D721Med (cell line): ENCODE results near the gene CCDC160.
"Not testable (repeated sequence)": the region's sequence is repeated elsewhere in the genome, so short reads cannot be mapped to it uniquely, and the experiment has no call there.

Source experiments
- DNase-seq: peaks from one replicate; pipeline ENCODE4 v3.0.0; 2011; ENCODE audit warnings: low spot score; ENCODE audit not compliant: insufficient read length
- FAIRE-seq: peaks from 2 replicates; lab custom pipeline; 2011; peaks lifted over from hg19 to GRCh38; lab: Jason Lieb, UNC
- TF ChIP-seq, protein P1 (sequence below): IDR thresholded peaks from 2 replicates; pipeline ENCODE4 v1.5.1; 2012; ENCODE audit warnings: mild to moderate bottlenecking, control low read depth; ENCODE audit not compliant: insufficient read depth; ENCODE audit errors: missing control alignments

CCDC160 gene

DNA sequence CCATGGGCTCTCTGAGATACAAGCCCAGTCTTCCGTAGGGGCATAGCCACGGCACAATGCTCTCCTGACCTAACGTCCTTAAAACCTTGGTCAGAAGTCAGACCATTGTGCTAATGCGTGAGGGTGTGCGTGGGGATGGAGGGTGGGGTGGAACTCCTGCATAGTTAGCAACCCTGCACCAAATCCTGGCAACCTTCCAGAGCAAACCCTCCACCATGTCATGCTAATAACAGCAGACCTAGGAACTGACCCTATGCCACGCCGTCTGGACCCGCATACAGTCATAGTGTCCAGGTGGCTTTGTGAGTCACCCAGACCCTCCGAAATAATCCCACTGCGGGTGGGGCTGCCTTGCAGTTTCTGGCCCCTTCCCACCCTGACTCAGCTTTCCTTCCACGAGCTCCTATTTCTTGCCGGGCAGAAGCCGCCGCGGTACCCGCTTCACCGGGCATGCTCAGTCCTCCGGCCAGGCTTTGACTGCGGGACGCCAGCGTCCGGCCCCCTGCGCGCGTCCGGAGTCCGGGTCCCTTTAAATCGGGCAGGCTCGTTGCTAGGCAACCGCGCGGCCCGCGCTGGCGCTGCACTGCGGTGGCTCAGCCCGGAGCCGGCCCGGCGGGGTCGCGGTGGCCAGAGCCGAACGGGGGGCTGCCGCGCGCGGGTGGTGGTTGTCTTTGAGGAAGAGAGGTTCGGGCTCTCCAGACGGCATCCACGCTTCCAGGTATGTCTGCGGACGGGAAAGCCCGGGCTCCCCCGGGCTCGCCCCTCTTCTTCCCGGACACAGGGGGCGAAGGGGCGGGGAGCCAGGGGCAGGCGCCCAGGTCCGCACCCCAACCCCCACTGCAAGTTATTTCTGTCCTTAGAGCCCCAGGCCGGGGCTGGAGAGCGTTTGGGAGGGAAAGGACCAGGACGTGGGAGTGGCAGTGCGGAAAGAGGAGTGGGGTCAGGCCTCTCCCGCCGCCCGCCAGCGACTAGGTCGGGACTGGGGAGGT is at the start of gene CCDC160:
Gene CCDC160, plus strand, starts transcription at position 557 of the 989 bp plus-strand sequence. CDS start 7,619 bp downstream, outside the sequence.
- TF ChIP-seq, protein P1, sequence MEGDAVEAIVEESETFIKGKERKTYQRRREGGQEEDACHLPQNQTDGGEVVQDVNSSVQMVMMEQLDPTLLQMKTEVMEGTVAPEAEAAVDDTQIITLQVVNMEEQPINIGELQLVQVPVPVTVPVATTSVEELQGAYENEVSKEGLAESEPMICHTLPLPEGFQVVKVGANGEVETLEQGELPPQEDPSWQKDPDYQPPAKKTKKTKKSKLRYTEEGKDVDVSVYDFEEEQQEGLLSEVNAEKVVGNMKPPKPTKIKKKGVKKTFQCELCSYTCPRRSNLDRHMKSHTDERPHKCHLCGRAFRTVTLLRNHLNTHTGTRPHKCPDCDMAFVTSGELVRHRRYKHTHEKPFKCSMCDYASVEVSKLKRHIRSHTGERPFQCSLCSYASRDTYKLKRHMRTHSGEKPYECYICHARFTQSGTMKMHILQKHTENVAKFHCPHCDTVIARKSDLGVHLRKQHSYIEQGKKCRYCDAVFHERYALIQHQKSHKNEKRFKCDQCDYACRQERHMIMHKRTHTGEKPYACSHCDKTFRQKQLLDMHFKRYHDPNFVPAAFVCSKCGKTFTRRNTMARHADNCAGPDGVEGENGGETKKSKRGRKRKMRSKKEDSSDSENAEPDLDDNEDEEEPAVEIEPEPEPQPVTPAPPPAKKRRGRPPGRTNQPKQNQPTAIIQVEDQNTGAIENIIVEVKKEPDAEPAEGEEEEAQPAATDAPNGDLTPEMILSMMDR, result no peak
- DNase-seq, result no peak
- FAIRE-seq, result no peak

DNA sequence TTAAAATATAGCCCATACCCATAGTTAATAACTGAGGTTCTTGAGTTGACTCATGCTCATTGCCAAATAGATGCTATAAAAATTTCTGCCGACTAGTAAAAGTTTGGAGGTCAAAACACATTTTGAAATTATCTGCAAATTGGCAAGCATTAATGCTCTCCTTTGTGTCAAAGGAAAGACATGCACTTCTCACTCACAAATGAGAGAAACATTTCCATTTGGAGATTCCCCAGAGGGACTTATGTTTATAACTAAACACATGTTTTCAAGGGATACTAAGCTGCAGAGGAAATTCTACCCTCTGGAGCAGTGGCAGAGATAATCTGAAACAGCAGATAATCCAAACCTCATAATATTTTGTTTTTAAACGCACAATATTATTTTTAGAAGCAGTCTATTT is 45.7 kb upstream of the CCDC160 start:
- FAIRE-seq, result no peak
- TF ChIP-seq, protein P1, result no peak
- no peak for DNase-seq

DNA sequence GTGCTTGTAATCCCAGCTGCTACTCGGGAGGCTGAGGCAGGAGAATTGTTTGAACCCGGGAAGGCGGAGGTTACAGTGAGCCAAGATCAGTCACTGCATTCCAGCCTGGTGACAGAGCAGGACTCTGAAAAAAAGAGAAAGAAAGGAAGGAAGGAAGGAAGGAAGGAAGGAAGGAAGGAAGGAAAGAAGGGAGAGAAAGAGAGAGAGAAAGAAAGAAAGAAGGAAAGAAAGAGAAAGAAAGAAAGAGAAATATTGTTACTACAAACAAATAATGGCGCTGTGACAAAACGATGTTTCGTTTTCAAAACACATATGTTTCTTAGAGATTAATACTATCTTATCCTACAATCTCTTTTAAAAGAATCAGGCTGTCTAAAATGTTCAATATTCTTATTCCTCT is 42.1 kb upstream of the CCDC160 start:
- FAIRE-seq, result no peak
- TF ChIP-seq, protein P1, result no peak
- DNase-seq, result no peak

DNA sequence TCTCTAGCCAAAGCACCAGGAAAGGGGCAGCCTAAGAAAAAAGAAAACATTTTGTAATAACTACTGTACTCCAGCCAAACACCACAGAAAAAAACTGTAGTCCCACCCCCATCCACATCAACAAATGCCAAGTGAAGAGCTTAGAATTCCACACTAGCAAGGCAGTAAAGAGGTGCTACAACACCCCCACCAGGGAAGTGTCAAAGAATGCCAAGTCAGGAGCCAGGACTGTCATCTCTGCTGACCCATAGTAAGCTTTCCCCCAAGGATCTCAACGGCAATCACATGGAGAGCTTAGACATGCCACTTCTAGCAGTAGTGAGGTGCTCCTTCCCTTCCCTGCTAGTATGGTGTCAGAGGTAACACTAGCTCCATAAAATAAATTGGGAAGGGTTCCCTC is 34.4 kb upstream of the CCDC160 start:
- FAIRE-seq (no peak), DNase-seq (no peak)
- TF ChIP-seq, protein P1, result no peak

DNA sequence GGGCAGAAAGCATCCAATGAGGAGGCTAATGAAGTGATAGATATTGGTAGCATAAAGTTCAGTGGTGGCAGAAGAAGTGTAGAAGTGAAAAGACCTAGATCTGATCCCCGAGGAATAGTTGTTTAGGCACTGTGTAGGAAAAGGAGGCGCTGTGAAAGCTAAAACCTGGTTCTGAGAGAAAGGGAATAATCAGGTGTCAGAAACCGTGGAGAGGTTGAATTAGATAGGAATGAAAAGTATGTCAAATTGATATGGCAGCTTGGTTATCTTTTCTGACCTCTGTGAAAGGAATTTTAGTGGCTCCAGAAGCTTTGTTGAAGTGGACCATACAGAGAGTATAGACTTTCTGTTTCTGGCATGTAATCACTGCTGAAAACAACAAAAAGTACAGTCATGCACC is 30.8 kb upstream of the CCDC160 start:
- FAIRE-seq (no peak), DNase-seq (no peak)
- TF ChIP-seq, protein P1, result no peak

DNA sequence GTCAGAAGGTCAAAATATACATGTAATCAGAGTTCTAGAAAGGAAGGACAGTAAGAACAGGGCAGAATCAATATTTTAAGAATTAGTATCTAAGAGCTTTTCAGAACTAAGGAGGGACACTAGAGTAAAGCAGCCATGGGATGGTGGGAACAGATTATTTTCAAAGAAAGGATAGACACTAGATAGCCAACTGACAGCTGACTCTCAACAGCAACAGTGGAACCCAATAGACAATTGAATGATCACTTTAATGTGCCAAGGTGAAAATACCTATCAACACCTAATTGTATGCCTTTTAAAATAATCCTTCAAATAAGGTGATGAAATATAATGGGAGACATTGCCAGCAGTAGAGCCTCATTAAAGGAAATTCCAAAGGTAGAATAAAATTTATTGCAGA is 26.5 kb upstream of the CCDC160 start:
- DNase-seq, result no peak
- TF ChIP-seq, protein P1, result no peak
- no peak for FAIRE-seq

DNA sequence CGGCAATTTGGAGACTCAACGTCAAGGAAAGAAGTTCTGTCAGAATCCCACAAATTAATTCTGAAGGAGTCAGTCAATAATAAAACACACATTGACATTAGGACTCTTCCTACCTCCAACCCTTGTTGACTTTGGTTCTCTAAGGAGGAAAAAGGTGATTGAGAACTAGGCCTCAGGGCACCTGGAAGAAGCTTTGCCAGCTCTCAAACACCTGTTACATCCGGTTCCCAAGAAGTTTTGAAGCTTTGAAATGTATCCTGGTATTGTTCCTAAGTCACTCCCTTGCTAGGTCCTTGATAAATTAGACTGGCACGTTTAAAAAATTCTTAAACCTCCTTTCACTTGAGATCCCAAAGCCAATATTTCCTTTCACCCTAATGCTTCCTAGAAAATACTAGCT is 1.7 kb upstream of the CCDC160 start:
- TF ChIP-seq, protein P1, result no peak
- DNase-seq (no peak), FAIRE-seq (no peak)

DNA sequence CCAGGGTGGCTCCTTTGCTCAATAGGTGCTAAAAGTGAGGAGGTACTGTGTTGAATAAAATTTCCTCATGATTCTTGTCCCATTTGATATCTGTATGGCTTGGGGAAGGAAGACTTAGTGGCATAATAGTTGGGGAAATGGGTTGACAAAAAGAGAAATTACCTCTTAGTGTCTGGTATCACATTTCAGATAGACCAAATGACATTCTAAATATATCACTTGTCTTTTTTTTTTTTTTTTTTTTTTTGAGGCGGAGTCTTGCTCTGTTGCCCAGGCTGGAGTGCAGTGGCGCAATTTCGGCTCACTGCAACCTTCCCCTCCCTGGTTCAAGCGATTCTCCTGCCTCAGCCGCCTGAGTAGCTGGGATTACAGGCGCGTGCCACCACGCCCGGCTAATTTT is 1.2 kb downstream of the CCDC160 start:
- not testable (repeated sequence) for DNase-seq, FAIRE-seq
